Measurements from ENCODE around the gene TSHB.

DNA sequence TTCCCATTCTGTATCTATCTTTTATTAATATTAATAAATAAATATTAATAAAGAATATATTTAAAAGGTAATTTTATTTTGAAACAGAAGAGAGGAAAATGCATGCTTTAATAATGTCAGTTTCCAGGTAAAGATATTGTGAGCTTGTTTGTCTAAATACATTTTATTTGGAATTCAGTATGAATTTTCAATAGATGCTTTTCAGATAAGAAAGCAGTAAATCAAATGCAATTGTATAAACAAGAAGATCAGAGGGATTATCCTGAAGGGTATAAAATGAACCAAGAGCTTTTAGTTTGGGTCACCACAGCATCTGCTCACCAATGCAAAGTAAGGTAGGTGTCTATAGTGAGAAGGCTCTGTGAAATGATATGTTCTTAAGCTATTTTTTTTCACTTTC is at the start of gene TSHB:
- TF ChIP-seq, protein P1, sequence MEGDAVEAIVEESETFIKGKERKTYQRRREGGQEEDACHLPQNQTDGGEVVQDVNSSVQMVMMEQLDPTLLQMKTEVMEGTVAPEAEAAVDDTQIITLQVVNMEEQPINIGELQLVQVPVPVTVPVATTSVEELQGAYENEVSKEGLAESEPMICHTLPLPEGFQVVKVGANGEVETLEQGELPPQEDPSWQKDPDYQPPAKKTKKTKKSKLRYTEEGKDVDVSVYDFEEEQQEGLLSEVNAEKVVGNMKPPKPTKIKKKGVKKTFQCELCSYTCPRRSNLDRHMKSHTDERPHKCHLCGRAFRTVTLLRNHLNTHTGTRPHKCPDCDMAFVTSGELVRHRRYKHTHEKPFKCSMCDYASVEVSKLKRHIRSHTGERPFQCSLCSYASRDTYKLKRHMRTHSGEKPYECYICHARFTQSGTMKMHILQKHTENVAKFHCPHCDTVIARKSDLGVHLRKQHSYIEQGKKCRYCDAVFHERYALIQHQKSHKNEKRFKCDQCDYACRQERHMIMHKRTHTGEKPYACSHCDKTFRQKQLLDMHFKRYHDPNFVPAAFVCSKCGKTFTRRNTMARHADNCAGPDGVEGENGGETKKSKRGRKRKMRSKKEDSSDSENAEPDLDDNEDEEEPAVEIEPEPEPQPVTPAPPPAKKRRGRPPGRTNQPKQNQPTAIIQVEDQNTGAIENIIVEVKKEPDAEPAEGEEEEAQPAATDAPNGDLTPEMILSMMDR (IDR thresholded peaks at IDR 0.05), result no peak
- no peak for TF ChIP-seq POLR2A (IDR thresholded peaks at IDR 0.05)

Measured in right lobe of liver (tissue), 4 donors.